Measurements from ENCODE around the gene CPED1. TPM values are rescaled to one million over a fixed set of nuclear protein-coding genes. Genes with fewer than 3 reads are reported as not detected.
A peak's percentile ranks its signal among the peaks of the same experiment; 100 is the strongest.
"Not testable (repeated sequence)": the region's sequence is repeated elsewhere in the genome, so short reads cannot be mapped to it uniquely, and the experiment has no call there.

CPED1 gene
- total and polyA plus RNA-seq, 7 experiments from 2014 or later, result 0.10 to 4.5 (median 0.40) TPM; not detected in 2

DNA sequence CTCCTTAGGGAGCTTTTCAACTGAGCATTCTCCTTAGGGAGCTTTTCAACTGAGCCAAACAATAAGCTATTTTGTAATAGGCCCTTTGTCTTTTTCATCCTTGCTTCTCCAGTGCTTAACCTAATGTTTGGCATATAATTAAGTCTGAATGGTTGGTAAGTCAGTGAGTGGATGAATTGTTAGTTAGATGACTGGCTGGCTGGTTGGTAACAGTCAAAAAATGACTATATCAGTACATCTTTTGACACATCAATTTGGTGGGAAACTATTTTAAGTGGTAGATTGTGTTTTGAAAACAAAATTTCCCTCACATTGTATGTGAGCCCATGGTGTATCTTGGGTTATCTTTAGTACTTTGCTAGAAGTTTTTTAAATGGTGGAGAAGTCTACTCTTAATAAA, 21.6 kb upstream of the CPED1 start:
- Histone ChIP-seq H3K4me3 (ENCODE audit: low read length) (no peak overlapping the region), H3K36me3 (ENCODE audit: control insufficient read depth in 2 of 3, insufficient read depth in 3 of 3, low read length in 3 of 3) (peaks cover 4 to 59% (median 18%) of the 10 kb centered on the region in 3 experiments), H3K27ac (ENCODE audit: low read depth, low read length) (no peak overlapping the region), H3K9me3 (ENCODE audit: control insufficient read depth in 2 of 3, low read length in 3 of 3) (no peaks in the 10 kb centered on the region), H3K4me1 (ENCODE audit: control insufficient read depth in 2 of 2, insufficient read depth in 2 of 2, low read length in 2 of 2) (no peaks in the 10 kb centered on the region), H3K27me3 (ENCODE audit: control insufficient read depth in 2 of 2, insufficient read depth in 2 of 2, low read length in 2 of 2) (no peaks in the 10 kb centered on the region)
- Mint-ChIP-seq H3K9me3 (no peaks in the 10 kb centered on the region), H3K27ac (no peak overlapping the region), H3K27me3 (no peaks in the 10 kb centered on the region), H3K36me3 (peaks cover 8 to 44% (median 25%) of the 10 kb centered on the region in 5 donors), H3K4me3 (no peak overlapping the region), H3K4me1 (peaks cover 2 to 17% (median 6%) of the 10 kb centered on the region in 7 donors)
- ATAC-seq, result no peak
- POLR2A ChIA-PET, result no interaction called here
- no peak for DNase-seq
- intact Hi-C loops (cut with micrococcal nuclease), result no loop called here
- CTCF ChIA-PET, result no interaction called here

DNA sequence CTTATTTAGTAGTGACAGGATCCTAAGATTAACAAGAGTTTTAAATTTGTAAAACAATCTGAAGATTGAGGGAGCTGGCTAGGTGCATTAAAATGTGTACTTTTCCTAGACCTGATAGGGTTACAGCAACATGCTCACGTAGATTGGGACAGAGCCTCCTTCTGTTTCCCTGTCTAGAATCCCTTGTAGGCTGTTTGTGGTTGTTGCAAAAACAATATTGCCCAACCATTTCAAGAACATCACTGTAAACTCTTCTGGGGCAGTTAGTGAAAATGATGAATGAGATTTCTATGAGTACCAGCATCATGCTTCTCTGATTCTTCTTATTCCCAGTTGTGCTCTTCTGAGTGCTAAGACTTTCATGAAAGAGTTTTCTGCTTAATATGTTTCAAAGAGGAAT, 14.7 kb upstream of the CPED1 start:
- Mint-ChIP-seq H3K4me1 (peaks cover 0 to 4% (median 0%) of the 10 kb centered on the region in 7 donors), H3K27me3 (no peaks in the 10 kb centered on the region), H3K27ac (peak overlapping the region in 1 of 9 donors; percentile 38), H3K9me3 (no peaks in the 10 kb centered on the region), H3K36me3 (peaks cover 3 to 40% (median 26%) of the 10 kb centered on the region in 5 donors), H3K4me3 (no peak overlapping the region)
- intact Hi-C loops (cut with micrococcal nuclease), result loop anchor here in 1 of 2 donors (2.0 kb wide), 1 partner anchor 17 kb away; no protein-coding TSS in a partner anchor
- no peaks in the 10 kb centered on the region for H3K9me3 ChIP-seq (ENCODE audit: control insufficient read depth in 2 of 3, low read length in 3 of 3)
- no peaks in the 10 kb centered on the region for H3K27me3 ChIP-seq (ENCODE audit: control insufficient read depth in 2 of 2, insufficient read depth in 2 of 2, low read length in 2 of 2)
- H3K36me3 ChIP-seq (ENCODE audit: control insufficient read depth in 2 of 3, insufficient read depth in 3 of 3, low read length in 3 of 3), result peaks cover 0 to 60% (median 4%) of the 10 kb centered on the region in 3 experiments
- ChIA-PET POLR2A (no interaction called here), CTCF (no interaction called here)
- H3K4me3 ChIP-seq (ENCODE audit: low read length), result no peak overlapping the region
- ATAC-seq (no peak), DNase-seq (no peak)
- H3K27ac ChIP-seq (ENCODE audit: low read depth, low read length), result no peak overlapping the region
- H3K4me1 ChIP-seq (ENCODE audit: control insufficient read depth in 2 of 2, insufficient read depth in 2 of 2, low read length in 2 of 2), result no peaks in the 10 kb centered on the region

DNA sequence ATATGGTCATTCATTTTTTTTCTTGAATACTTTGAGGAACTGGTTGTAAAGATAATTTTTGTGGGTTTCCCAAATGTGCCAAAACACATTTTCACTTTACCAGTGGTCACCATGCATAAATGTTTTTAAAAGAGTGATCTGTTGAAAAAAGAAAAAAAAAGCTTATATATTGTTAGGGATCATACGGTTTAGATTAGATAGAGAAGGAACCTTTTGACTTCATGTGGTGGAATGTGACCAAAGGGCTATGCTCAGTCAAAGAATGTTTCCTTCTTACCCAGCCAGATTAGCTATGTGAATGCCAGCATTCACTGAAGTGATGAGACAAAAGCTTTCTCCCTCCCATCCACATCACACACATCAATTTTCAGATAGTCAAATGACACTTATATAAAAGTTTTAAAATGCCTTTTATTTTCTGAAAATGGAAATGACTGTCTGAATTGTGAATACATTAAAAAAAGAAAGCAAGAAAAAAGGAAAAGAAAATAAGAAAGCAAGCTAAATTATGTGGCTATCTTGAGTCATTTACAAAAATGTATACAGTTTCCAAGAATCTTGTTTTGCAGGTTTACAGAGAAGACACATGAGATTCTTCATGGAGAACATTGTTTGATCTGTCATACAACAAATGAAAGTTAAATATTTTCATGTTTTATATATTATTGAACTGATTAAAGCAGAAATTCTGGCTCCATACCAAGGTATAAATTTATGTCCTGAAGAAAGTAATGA, 8.6 kb upstream of the CPED1 start:
- Histone ChIP-seq H3K27ac (ENCODE audit: low read depth, low read length) (no peak overlapping the region), H3K4me1 (ENCODE audit: control insufficient read depth in 2 of 2, insufficient read depth in 2 of 2, low read length in 2 of 2) (no peaks in the 10 kb centered on the region), H3K27me3 (ENCODE audit: control insufficient read depth in 2 of 2, insufficient read depth in 2 of 2, low read length in 2 of 2) (no peaks in the 10 kb centered on the region), H3K9me3 (ENCODE audit: control insufficient read depth in 2 of 3, low read length in 3 of 3) (no peaks in the 10 kb centered on the region), H3K36me3 (ENCODE audit: control insufficient read depth in 2 of 3, insufficient read depth in 3 of 3, low read length in 3 of 3) (peaks cover 0 to 14% (median 0%) of the 10 kb centered on the region in 3 experiments), H3K4me3 (ENCODE audit: low read length) (no peak overlapping the region)
- Mint-ChIP-seq H3K9me3 (no peaks in the 10 kb centered on the region), H3K4me1 (peaks cover 0 to 14% (median 0%) of the 10 kb centered on the region in 7 donors), H3K36me3 (peaks cover 0 to 4% (median 0%) of the 10 kb centered on the region in 5 donors), H3K4me3 (no peak overlapping the region), H3K27ac (peak overlapping the region in 1 of 9 donors; percentile 20), H3K27me3 (peaks cover 0 to 7% (median 3%) of the 10 kb centered on the region in 5 donors)
- no peak for ATAC-seq
- no peak for DNase-seq
- intact Hi-C loops (cut with micrococcal nuclease), result loop anchor here (10.0 kb wide), 3 partner anchors 385 to 1015 kb away; partner anchors contain the start of gene FAM3C (in 1 of the 2)
- CTCF ChIA-PET, result interaction anchor here (1.4 kb wide), 1 partner anchor 102 kb away, joined by 3 read pairs; no protein-coding TSS in a partner anchor
- POLR2A ChIA-PET, result no interaction called here

DNA sequence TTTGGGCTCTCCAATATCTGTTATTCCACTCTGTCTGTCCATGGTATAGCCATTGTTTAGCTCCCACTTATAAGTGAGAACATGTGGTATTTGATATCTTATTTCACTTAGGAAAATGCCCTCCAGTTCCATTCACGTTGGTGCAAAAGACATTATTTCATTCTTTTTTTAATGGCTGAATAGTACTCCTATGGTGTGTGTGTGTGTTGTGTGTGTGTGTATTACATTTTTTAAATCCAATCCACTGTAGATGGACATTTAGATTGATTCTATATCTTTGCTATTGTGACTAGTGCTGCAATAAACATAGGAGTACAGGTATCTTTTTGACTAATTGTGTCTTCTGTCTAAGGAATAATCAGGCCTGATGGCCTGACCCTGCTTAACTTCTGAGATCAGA, 7.4 kb upstream of the CPED1 start:
- no peak for ATAC-seq
- no peaks in the 10 kb centered on the region for H3K4me1 ChIP-seq (ENCODE audit: control insufficient read depth in 2 of 2, insufficient read depth in 2 of 2, low read length in 2 of 2)
- H3K4me1 Mint-ChIP-seq, result peaks cover 0 to 14% (median 0%) of the 10 kb centered on the region in 7 donors
- no peaks in the 10 kb centered on the region for H3K9me3 ChIP-seq (ENCODE audit: control insufficient read depth in 2 of 3, low read length in 3 of 3)
- H3K4me3 Mint-ChIP-seq, result no peak overlapping the region
- POLR2A ChIA-PET, result no interaction called here
- H3K27ac ChIP-seq (ENCODE audit: low read depth, low read length), result no peak overlapping the region
- peaks cover 0 to 3% (median 0%) of the 10 kb centered on the region in 5 donors for H3K36me3 Mint-ChIP-seq
- no peak overlapping the region for H3K4me3 ChIP-seq (ENCODE audit: low read length)
- intact Hi-C loops (cut with micrococcal nuclease), result loop anchor here (10.0 kb wide), 3 partner anchors 384 to 1014 kb away; partner anchors contain the start of gene FAM3C (in 1 of the 2)
- H3K27me3 ChIP-seq (ENCODE audit: control insufficient read depth in 2 of 2, insufficient read depth in 2 of 2, low read length in 2 of 2), result no peaks in the 10 kb centered on the region
- peaks cover 6 to 13% (median 10%) of the 10 kb centered on the region in 5 donors for H3K27me3 Mint-ChIP-seq
- DNase-seq, result no peak
- H3K36me3 ChIP-seq (ENCODE audit: control insufficient read depth in 2 of 3, insufficient read depth in 3 of 3, low read length in 3 of 3), result peaks cover 0 to 6% (median 0%) of the 10 kb centered on the region in 3 experiments
- no peaks in the 10 kb centered on the region for H3K9me3 Mint-ChIP-seq
- CTCF ChIA-PET, result interaction anchor here (1.4 kb wide), 1 partner anchor 100 kb away, joined by 3 read pairs; no protein-coding TSS in a partner anchor
- no peak overlapping the region for H3K27ac Mint-ChIP-seq

DNA sequence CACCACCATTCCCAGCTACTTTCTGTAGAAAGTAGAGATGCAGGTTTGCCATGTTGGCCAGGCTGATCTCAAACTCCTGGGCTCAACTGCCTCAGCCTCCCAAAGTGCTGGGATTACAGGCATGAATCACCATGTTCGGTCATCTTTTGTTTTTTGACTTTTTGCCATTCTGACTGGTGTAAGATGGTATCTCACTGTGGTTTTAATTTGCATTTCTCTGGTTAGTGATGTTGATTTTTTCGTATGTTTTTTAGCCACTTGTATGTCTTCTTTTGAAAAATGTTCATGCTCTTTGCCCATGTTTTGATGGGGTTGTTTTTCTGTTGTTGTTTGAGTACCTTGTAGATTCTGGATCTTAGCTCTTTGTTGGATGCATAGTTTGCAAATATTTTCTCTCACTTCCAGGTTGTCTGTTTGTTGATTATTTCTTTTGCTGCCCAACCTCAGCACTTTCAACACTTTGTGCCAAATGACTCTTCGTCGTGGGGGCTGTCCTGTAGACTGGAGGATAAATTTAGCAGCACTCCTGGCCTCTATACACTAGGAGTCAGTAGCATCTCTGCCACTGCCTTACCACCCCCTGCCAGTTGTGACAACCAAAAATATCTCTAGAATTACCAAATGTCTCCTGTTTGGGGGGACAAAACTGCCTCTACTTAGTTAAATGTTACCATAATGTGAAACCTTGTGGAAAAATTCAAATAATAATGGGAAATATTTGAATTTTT, 6.5 kb upstream of the CPED1 start:
- intact Hi-C loops (cut with micrococcal nuclease), result loop anchor here (10.0 kb wide), 3 partner anchors 383 to 1013 kb away; partner anchors contain the start of gene FAM3C (in 1 of the 2)
- peaks cover 0 to 14% (median 0%) of the 10 kb centered on the region in 7 donors for H3K4me1 Mint-ChIP-seq
- peak overlapping the region in 1 of 9 donors; percentile 44 for H3K27ac Mint-ChIP-seq
- peak overlapping the region in 1 of 10 donors; percentile 18 for H3K4me3 Mint-ChIP-seq
- CTCF ChIA-PET, result no interaction called here
- no peak for DNase-seq
- H3K9me3 Mint-ChIP-seq, result no peaks in the 10 kb centered on the region
- POLR2A ChIA-PET, result no interaction called here
- Histone ChIP-seq H3K4me1 (ENCODE audit: control insufficient read depth in 2 of 2, insufficient read depth in 2 of 2, low read length in 2 of 2) (no peaks in the 10 kb centered on the region), H3K27me3 (ENCODE audit: control insufficient read depth in 2 of 2, insufficient read depth in 2 of 2, low read length in 2 of 2) (no peaks in the 10 kb centered on the region), H3K9me3 (ENCODE audit: control insufficient read depth in 2 of 3, low read length in 3 of 3) (no peaks in the 10 kb centered on the region), H3K36me3 (ENCODE audit: control insufficient read depth in 2 of 3, insufficient read depth in 3 of 3, low read length in 3 of 3) (no peaks in the 10 kb centered on the region), H3K4me3 (ENCODE audit: low read length) (no peak overlapping the region), H3K27ac (ENCODE audit: low read depth, low read length) (no peak overlapping the region)
- H3K27me3 Mint-ChIP-seq, result peaks cover 14 to 19% (median 16%) of the 10 kb centered on the region in 5 donors
- peaks cover 0 to 3% (median 0%) of the 10 kb centered on the region in 5 donors for H3K36me3 Mint-ChIP-seq
- ATAC-seq, result no peak

DNA sequence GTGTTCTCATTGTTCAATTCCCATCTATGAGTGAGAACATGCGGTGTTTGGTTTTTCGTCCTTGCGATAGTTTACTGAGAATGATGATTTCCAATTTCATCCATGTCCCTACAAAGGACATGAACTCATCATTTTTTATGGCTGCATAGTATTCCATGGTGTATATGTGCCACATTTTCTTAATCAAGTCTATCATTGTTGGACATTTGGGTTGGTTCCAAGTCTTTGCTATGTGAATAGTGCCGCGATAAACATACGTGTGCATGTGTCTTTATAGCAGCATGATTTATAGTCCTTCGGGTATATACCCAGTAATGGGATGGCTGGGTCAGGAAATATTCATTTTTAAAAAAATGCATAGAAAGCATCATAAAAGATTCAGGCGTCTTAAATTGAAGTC, 4.9 kb upstream of the CPED1 start:
- DNase-seq; H3K4me3 ChIP-seq (ENCODE audit: low read length); H3K27me3 ChIP-seq (ENCODE audit: control insufficient read depth in 2 of 2, insufficient read depth in 2 of 2, low read length in 2 of 2); H3K36me3 Mint-ChIP-seq; H3K4me1 ChIP-seq (ENCODE audit: control insufficient read depth in 2 of 2, insufficient read depth in 2 of 2, low read length in 2 of 2); H3K4me3 Mint-ChIP-seq; ATAC-seq; POLR2A ChIA-PET; H3K9me3 Mint-ChIP-seq; H3K27ac Mint-ChIP-seq; H3K36me3 ChIP-seq (ENCODE audit: control insufficient read depth in 2 of 3, insufficient read depth in 3 of 3, low read length in 3 of 3); H3K27ac ChIP-seq (ENCODE audit: low read depth, low read length); CTCF ChIA-PET; H3K9me3 ChIP-seq (ENCODE audit: control insufficient read depth in 2 of 3, low read length in 3 of 3): not testable (repeated sequence)
- Mint-ChIP-seq H3K27me3 (peaks cover 18 to 31% (median 28%) of the 10 kb centered on the region in 5 donors), H3K4me1 (peaks cover under 1 to 24% (median 11%) of the 10 kb centered on the region in 7 donors)
- intact Hi-C loops (cut with micrococcal nuclease), result loop anchor here (10.0 kb wide), 3 partner anchors 381 to 1011 kb away; partner anchors contain the start of gene FAM3C (in 1 of the 2)
